Natural killer cell (primary cell): Measurements from ENCODE around the gene SOS1. TPM values are rescaled to one million over a fixed set of nuclear protein-coding genes. Genes with fewer than 3 reads are reported as not detected.
A peak's percentile ranks its signal among the peaks of the same experiment; 100 is the strongest.
"Not testable (repeated sequence)": the region's sequence is repeated elsewhere in the genome, so short reads cannot be mapped to it uniquely, and the experiment has no call there.

Experiments
- ATAC-seq, 3 donors: fragments of 150-1000 bp in 2 of 3; fragments of 200-7000 bp in 1 of 3; cut with Tn5 transposase; 1 replicate in 1 of 3; 2 replicates in 2 of 3; pipeline ENCODE4 v1.10.0; 2021; ENCODE audit warnings: mild to moderate bottlenecking in 2 of 3, moderate library complexity in 2 of 3
- DNase-seq, 2 donors: peaks; one replicate each; pipeline versions ENCODE4 v3.0.0 to v3.0.0-alpha.2; 2013 to 2021; ENCODE audit warnings: mixed read lengths in 1 of 2
- H3K27ac ChIP-seq: one replicate; pipeline ENCODE4 v1.5.1; 2013; ENCODE audit warnings: mild to moderate bottlenecking, low read length
- H3K27me3 ChIP-seq: one replicate; pipeline ENCODE4 v1.6.1; 2013; ENCODE audit warnings: low read length; ENCODE audit not compliant: control insufficient read depth, insufficient read depth
- H3K36me3 ChIP-seq: one replicate; pipeline ENCODE4 v1.6.1; 2013; ENCODE audit warnings: low read length; ENCODE audit not compliant: control insufficient read depth, insufficient read depth
- H3K4me1 ChIP-seq: one replicate; pipeline ENCODE4 v1.6.1; 2013; ENCODE audit warnings: low read length; ENCODE audit not compliant: control insufficient read depth, insufficient read depth
- H3K4me3 ChIP-seq: one replicate; pipeline ENCODE4 v1.5.1; 2013; ENCODE audit warnings: low read length
- H3K9me3 ChIP-seq: one replicate; pipeline ENCODE4 v1.6.1; 2013; ENCODE audit warnings: low read length; ENCODE audit not compliant: control insufficient read depth, insufficient read depth
- H3K27ac Mint-ChIP-seq, 2 donors: one replicate each; pipeline ENCODE4 v1.8.0; 2022; ENCODE audit warnings: mild to moderate bottlenecking in 2 of 2, mixed read lengths in 2 of 2, moderate library complexity in 1 of 2
- H3K27me3 Mint-ChIP-seq, 2 donors: one replicate each; pipeline ENCODE4 v1.8.0; 2022; ENCODE audit warnings: low read depth in 2 of 2, mixed read lengths in 2 of 2
- H3K36me3 Mint-ChIP-seq: one replicate; pipeline ENCODE4 v1.8.0; 2022; ENCODE audit warnings: mixed read lengths
- H3K4me1 Mint-ChIP-seq, 2 donors: one replicate each; pipeline ENCODE4 v1.8.0; 2022; ENCODE audit warnings: mixed read lengths in 2 of 2
- H3K4me3 Mint-ChIP-seq: one replicate; pipeline ENCODE4 v1.8.0; 2022; ENCODE audit warnings: mild to moderate bottlenecking, moderate library complexity, mixed read lengths
- H3K9me3 Mint-ChIP-seq, 2 donors: one replicate each; pipeline ENCODE4 v1.8.0; 2022; ENCODE audit warnings: mixed read lengths in 2 of 2
- WGBS: methylation state at CpG from one replicate; pipeline ENCODE4 v1.1.7; 2013; ENCODE audit warnings: missing lambda C conversion rate; ENCODE audit not compliant: insufficient coverage; 5-methylcytosine and 5-hydroxymethylcytosine counted together
- intact Hi-C: fragments of 100-400 bp; cut with micrococcal nuclease; formaldehyde crosslinking; loops from one replicate; pipeline ENCODE4 v1.14.2; 2022
- total RNA-seq, 4 donors: library from RNA; stranded (reverse); fragments of 120-200 nt in 1 of 4; gene quantifications; one replicate each; pipeline versions ENCODE4 v1.2.3 to v1.2.4, GENCODE V29; 2013 to 2022
- TF ChIP-seq, protein P1 (sequence below): fragments of 200-600 bp; IDR thresholded peaks from one replicate; pipeline ENCODE4 v1.8.0; 2022; ENCODE audit warnings: antibody characterized with exemption

SOS1 gene
- total RNA-seq, 3 donors from 2014 or later (not counting 1 experiment from before 2014, with no cell fraction given) = 32.6 to 73.9 (median 52.7) TPM

DNA sequence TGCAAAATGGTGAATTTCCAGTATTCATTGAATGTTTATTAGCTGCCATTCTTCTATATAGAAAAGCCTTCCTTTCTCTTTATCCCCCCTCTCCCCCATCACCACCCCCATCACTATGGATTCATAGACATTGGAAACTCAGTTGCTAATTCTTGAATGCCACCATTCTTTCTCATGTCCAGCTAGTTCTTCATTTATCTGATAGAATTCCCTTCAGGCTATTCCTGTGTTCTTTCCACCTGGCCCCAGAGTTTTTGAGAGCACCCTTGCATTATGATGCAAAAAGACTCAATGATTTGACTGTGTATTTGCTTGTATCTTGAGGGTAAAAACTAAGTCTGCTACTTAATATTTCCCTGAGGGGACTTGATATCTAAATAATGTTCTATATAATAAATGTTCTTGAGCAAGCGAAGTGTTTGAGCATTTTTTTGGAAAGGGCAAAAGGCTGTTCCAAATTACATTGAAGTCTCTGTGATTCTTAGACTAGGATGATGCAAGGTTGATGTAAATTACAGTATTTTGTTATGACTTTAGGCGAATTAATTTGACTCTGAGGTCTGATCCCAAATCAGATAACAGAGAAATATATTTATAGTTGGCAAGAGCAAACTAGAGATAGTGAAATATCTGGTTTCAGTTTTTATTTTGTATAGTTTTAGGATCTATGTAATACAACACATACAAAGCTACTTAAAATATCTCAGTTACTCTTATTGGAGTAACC, 18.8 kb upstream of the SOS1 start:
- no peaks in the 10 kb centered on the region for H3K9me3 Mint-ChIP-seq
- no peaks in the 10 kb centered on the region for H3K36me3 Mint-ChIP-seq
- 100% methylated on average over 1 of the region's 2 CpGs for WGBS
- Histone ChIP-seq H3K27me3 (no peaks in the 10 kb centered on the region), H3K27ac (no peak overlapping the region), H3K4me3 (no peak overlapping the region), H3K9me3 (no peaks in the 10 kb centered on the region), H3K4me1 (peaks cover 8% of the 10 kb centered on the region), H3K36me3 (no peaks in the 10 kb centered on the region)
- peaks cover 0 to 3% of the 10 kb centered on the region in 2 donors for H3K27me3 Mint-ChIP-seq
- intact Hi-C loops = no loop called here
- TF ChIP-seq, protein P1, sequence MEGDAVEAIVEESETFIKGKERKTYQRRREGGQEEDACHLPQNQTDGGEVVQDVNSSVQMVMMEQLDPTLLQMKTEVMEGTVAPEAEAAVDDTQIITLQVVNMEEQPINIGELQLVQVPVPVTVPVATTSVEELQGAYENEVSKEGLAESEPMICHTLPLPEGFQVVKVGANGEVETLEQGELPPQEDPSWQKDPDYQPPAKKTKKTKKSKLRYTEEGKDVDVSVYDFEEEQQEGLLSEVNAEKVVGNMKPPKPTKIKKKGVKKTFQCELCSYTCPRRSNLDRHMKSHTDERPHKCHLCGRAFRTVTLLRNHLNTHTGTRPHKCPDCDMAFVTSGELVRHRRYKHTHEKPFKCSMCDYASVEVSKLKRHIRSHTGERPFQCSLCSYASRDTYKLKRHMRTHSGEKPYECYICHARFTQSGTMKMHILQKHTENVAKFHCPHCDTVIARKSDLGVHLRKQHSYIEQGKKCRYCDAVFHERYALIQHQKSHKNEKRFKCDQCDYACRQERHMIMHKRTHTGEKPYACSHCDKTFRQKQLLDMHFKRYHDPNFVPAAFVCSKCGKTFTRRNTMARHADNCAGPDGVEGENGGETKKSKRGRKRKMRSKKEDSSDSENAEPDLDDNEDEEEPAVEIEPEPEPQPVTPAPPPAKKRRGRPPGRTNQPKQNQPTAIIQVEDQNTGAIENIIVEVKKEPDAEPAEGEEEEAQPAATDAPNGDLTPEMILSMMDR = no peak
- ATAC-seq = no peak
- DNase-seq = no peak
- H3K4me1 Mint-ChIP-seq = peaks cover 6 to 11% of the 10 kb centered on the region in 2 donors
- no peak overlapping the region for H3K4me3 Mint-ChIP-seq
- no peak overlapping the region for H3K27ac Mint-ChIP-seq

DNA sequence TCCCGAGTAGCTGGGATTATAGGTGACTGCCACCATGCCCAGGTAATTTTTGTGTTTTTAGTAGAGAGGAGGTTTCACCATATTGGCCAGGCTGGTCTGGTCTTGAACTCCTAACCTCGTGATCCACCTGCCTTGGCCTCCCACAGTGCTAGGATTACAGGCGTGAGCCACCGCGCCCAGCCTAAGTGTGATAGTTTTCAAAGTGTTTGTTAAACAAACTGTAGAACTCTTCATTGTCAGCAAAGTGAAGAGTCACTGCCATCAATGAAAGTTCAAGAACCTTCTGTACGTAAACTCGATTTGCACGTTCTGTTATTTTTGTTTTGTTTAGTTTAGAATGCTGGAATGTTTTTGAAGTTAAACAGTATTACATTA, 18.0 kb upstream of the SOS1 start:
- TF ChIP-seq, protein P1 = no peak
- 95% methylated on average over 8 of the region's 8 CpGs for WGBS
- no peaks in the 10 kb centered on the region for H3K9me3 ChIP-seq
- no peaks in the 10 kb centered on the region for H3K36me3 ChIP-seq
- Mint-ChIP-seq H3K27me3 (peaks cover 0 to 3% of the 10 kb centered on the region in 2 donors), H3K4me3 (no peak overlapping the region), H3K9me3 (no peaks in the 10 kb centered on the region), H3K27ac (no peak overlapping the region), H3K4me1 (peaks cover 6 to 11% of the 10 kb centered on the region in 2 donors), H3K36me3 (no peaks in the 10 kb centered on the region)
- no peak for DNase-seq
- H3K4me3 ChIP-seq = no peak overlapping the region
- H3K27me3 ChIP-seq = no peaks in the 10 kb centered on the region
- intact Hi-C loops = no loop called here
- no peak overlapping the region for H3K27ac ChIP-seq
- ATAC-seq = no peak
- H3K4me1 ChIP-seq = peaks cover 8% of the 10 kb centered on the region

DNA sequence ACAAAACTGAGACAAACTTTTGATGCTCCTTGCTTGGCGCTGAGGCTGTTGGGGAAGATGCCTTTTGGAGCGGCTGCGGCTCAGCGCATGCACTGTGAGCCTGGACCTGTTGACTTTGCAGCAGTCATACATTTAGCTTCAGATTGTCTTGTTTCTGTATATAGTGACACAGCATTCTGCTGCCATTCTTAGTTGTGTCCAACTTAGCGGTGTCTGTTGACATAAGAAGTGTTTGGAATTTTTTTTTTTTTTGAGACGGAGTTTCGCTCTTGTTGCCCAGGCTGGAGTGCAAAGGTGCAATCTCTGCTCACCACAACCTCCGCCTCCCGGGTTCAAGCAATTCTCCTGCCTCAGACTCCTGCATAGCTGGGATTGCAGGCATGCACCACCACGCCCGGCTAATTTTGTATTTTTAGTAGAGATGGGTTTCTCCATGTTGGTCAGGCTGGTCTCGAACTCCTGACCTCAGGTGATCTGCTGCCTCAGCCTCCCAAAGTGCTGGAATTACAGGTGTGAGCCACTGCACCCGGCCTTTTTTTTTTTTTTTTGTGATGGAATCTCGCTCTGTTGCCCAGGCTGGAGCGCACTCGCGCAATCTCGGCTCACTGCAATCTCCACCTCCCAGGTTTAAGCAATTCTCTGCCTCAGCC, 17.5 kb upstream of the SOS1 start:
- H3K36me3 Mint-ChIP-seq, H3K9me3 Mint-ChIP-seq, H3K27ac ChIP-seq, H3K27me3 Mint-ChIP-seq, intact Hi-C loops, H3K36me3 ChIP-seq, H3K4me3 ChIP-seq, DNase-seq, H3K9me3 ChIP-seq, H3K4me3 Mint-ChIP-seq, H3K27me3 ChIP-seq, ATAC-seq, H3K4me1 ChIP-seq, H3K27ac Mint-ChIP-seq: not testable (repeated sequence)
- WGBS = 98% methylated on average over 16 of the region's 18 CpGs
- H3K4me1 Mint-ChIP-seq = peaks cover 6 to 11% of the 10 kb centered on the region in 2 donors

DNA sequence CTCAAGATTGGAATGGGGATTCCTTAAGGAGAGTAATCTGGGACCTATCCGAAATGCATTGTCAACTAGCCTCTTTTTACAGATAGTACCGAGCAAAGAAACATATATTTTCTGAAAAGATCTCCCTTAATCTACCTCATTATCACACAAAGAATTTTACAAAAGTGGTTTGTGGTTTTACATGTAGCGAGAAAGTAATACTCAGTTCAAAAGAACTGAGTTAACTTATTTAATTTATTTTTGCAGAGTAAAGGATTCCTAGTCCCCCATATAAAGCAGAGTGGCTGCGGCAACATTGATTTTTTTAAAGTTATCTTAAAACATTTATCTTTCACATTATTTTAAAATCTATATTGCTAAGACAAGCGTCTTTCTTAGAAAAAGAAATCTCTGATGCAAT, 15.9 kb upstream of the SOS1 start:
- 38% methylated on average over 2 of the region's 5 CpGs for WGBS

More for the DNA sequence above, 15.9 kb upstream of the SOS1 start:
- peaks cover 0 to 3% of the 10 kb centered on the region in 2 donors for H3K27me3 Mint-ChIP-seq
- TF ChIP-seq, protein P1 = no peak
- intact Hi-C loops = no loop called here
- no peaks in the 10 kb centered on the region for H3K36me3 ChIP-seq
- no peaks in the 10 kb centered on the region for H3K9me3 ChIP-seq
- H3K9me3 Mint-ChIP-seq = no peaks in the 10 kb centered on the region
- no peak overlapping the region for H3K27ac Mint-ChIP-seq
- H3K4me3 Mint-ChIP-seq = peak overlapping the region; percentile 17
- ATAC-seq (peak in 1 of 3 donors; percentile 35), DNase-seq (peak in 1 of 2 donors; percentile 25)
- H3K27me3 ChIP-seq = no peaks in the 10 kb centered on the region
- H3K27ac ChIP-seq = no peak overlapping the region
- no peaks in the 10 kb centered on the region for H3K36me3 Mint-ChIP-seq
- H3K4me1 Mint-ChIP-seq = peaks cover 6 to 11% of the 10 kb centered on the region in 2 donors
- no peak overlapping the region for H3K4me3 ChIP-seq
- peaks cover 8% of the 10 kb centered on the region for H3K4me1 ChIP-seq
